Breast epithelium (tissue), 3 donors: ENCODE results near the gene ATAD3A.
"Not testable (repeated sequence)": the region's sequence is repeated elsewhere in the genome, so short reads cannot be mapped to it uniquely, and the experiment has no call there.

Source experiments
- POLR2A ChIP-seq: fragments of 450-650 bp; IDR thresholded peaks from one replicate; pipeline ENCODE4 v1.6.1; 2016; ENCODE audit warnings: antibody characterized with exemption, mild to moderate bottlenecking, moderate library complexity
- TF ChIP-seq, protein P1 (sequence below), 3 donors: fragments of 450-650 bp; IDR thresholded peaks; one replicate each; pipeline ENCODE4 v1.5.1; 2016 to 2017; ENCODE audit warnings: antibody characterized with exemption in 3 of 3, mild to moderate bottlenecking in 3 of 3, moderate library complexity in 3 of 3

DNA sequence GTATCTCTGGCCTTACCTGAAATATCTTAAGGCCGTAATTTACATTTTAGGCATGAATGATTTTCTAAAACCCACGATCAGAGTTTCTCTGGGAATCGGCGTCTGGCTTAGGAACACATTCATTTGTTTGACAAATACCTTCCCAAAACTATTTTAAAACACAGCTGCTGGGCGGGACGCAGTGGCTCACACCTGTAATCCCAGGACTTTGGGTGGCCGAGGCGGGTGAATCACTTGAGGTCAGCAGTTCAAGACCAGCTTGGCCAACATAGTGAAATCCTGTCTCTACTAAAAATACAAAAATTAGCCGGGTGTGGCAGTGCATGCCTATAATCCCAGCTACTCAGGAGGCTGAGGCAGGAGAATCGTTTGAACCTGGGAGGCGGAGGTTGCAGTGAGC, 45.0 kb downstream of the ATAD3A start:
- TF ChIP-seq, protein P1, sequence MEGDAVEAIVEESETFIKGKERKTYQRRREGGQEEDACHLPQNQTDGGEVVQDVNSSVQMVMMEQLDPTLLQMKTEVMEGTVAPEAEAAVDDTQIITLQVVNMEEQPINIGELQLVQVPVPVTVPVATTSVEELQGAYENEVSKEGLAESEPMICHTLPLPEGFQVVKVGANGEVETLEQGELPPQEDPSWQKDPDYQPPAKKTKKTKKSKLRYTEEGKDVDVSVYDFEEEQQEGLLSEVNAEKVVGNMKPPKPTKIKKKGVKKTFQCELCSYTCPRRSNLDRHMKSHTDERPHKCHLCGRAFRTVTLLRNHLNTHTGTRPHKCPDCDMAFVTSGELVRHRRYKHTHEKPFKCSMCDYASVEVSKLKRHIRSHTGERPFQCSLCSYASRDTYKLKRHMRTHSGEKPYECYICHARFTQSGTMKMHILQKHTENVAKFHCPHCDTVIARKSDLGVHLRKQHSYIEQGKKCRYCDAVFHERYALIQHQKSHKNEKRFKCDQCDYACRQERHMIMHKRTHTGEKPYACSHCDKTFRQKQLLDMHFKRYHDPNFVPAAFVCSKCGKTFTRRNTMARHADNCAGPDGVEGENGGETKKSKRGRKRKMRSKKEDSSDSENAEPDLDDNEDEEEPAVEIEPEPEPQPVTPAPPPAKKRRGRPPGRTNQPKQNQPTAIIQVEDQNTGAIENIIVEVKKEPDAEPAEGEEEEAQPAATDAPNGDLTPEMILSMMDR (IDR thresholded peaks at IDR 0.05), result not testable (repeated sequence)
- not testable (repeated sequence) for TF ChIP-seq POLR2A
